Adrenal gland (tissue), 5 donors: ENCODE measurements around the gene KCNMB1.

Experiments used
- POLR2A ChIP-seq, 2 donors: fragments of 450-650 bp; IDR thresholded peaks; one replicate each; pipeline ENCODE4 v1.6.1; 2017; ENCODE audit warnings: antibody characterized with exemption in 2 of 2, mild to moderate bottlenecking in 2 of 2, moderate library complexity in 1 of 2
- TF ChIP-seq, protein P1 (sequence below), 6 experiments: fragments of 450-650 bp in 4 of 6; fragments of 200-600 bp in 2 of 6; sonication (generic) in 1 of 6; IDR thresholded peaks; 1 replicate in 5 of 6; 2 replicates in 1 of 6; pipeline versions ENCODE4 v1.5.1 to v1.8.0; 2016 to 2021; ENCODE audit warnings: antibody characterized with exemption in 6 of 6, mild to moderate bottlenecking in 2 of 6, moderate library complexity in 1 of 6
- donor health status: DM: no; HTN: no; CAD: no.

DNA sequence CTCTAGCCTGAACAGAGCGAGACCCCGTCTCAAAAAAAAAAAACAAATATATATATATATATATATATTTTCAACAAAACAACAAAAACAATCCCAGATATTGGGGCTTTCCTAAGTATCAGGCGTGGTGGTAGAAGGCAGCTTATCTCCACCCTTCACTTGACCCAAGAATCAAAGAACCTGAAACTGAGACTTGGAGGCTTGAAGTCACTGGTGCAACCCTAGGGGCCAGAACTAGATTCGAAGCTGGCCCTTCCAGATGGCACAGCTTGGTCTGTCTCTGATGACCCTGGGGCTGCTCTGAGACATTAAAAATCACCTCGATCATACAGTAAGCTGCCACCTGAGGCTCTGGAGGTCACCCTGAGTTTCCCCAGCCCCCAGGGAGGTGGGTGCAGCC, 1.3 kb upstream of the KCNMB1 start:
- TF ChIP-seq, protein P1, sequence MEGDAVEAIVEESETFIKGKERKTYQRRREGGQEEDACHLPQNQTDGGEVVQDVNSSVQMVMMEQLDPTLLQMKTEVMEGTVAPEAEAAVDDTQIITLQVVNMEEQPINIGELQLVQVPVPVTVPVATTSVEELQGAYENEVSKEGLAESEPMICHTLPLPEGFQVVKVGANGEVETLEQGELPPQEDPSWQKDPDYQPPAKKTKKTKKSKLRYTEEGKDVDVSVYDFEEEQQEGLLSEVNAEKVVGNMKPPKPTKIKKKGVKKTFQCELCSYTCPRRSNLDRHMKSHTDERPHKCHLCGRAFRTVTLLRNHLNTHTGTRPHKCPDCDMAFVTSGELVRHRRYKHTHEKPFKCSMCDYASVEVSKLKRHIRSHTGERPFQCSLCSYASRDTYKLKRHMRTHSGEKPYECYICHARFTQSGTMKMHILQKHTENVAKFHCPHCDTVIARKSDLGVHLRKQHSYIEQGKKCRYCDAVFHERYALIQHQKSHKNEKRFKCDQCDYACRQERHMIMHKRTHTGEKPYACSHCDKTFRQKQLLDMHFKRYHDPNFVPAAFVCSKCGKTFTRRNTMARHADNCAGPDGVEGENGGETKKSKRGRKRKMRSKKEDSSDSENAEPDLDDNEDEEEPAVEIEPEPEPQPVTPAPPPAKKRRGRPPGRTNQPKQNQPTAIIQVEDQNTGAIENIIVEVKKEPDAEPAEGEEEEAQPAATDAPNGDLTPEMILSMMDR (IDR thresholded peaks at IDR 0.05), result no peak
- no peak for TF ChIP-seq POLR2A (IDR thresholded peaks at IDR 0.05)
